Endothelial cell of umbilical vein (primary cell): ENCODE results near the gene CDH23.

ENCODE experiments used
- EZH2 ChIP-seq: IDR thresholded peaks from 2 replicates; pipeline ENCODE4 v1.6.1; 2012; ENCODE audit warnings: borderline replicate concordance, low read depth, mild to moderate bottlenecking, moderate library complexity, low read length, inconsistent platforms; ENCODE audit not compliant: severe bottlenecking
- MYC ChIP-seq: IDR thresholded peaks from one replicate; pipeline ENCODE4 v1.6.1; 2011; ENCODE audit warnings: mild to moderate bottlenecking, low read depth, low read length
- POLR2A ChIP-seq: IDR thresholded peaks from 2 replicates; pipeline ENCODE4 v1.6.1; 2012; ENCODE audit warnings: low read depth, mild to moderate bottlenecking, control low read depth, low read length
- POLR2AphosphoS5 ChIP-seq: IDR thresholded peaks from 2 replicates; pipeline ENCODE4 v1.6.1; 2012; ENCODE audit warnings: low read depth, mild to moderate bottlenecking, control low read depth, low read length, moderate library complexity; ENCODE audit not compliant: insufficient read depth
- TF ChIP-seq, protein P1 (sequence below), 2 donors: IDR thresholded peaks; 1 replicate in 1 of 2; 2 replicates in 1 of 2; pipeline ENCODE4 v1.5.1; 2011; ENCODE audit warnings: low read length in 2 of 2, mild to moderate bottlenecking in 2 of 2, moderate library complexity in 2 of 2, control low read depth in 1 of 2, inconsistent platforms in 1 of 2, low read depth in 1 of 2; ENCODE audit not compliant: insufficient read depth in 1 of 2; ENCODE audit errors: extremely low read depth in 1 of 2

DNA sequence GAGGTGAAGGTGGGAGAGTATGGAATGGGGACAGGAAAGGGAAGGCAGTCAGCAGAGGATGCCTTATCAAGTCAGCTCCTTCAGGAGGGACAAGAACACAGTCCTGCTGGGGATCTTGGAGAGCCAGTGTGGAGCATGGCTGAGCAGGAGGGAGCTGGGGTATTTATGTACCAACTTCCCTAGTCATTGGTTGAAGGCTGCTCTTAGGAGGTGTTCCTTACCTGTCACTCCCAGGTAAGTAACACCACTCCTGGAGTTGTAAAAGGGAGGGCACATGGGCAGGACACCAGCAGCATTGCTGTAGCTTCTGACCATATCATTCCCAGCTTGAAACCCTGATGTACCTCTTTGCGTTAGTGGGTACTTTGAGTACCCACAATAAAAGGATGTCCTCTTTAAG lies 47.9 kb upstream of the CDH23 start:
- TF ChIP-seq POLR2AphosphoS5 (no peak), POLR2A (no peak), EZH2 (no peak), MYC (no peak)
- TF ChIP-seq, protein P1, sequence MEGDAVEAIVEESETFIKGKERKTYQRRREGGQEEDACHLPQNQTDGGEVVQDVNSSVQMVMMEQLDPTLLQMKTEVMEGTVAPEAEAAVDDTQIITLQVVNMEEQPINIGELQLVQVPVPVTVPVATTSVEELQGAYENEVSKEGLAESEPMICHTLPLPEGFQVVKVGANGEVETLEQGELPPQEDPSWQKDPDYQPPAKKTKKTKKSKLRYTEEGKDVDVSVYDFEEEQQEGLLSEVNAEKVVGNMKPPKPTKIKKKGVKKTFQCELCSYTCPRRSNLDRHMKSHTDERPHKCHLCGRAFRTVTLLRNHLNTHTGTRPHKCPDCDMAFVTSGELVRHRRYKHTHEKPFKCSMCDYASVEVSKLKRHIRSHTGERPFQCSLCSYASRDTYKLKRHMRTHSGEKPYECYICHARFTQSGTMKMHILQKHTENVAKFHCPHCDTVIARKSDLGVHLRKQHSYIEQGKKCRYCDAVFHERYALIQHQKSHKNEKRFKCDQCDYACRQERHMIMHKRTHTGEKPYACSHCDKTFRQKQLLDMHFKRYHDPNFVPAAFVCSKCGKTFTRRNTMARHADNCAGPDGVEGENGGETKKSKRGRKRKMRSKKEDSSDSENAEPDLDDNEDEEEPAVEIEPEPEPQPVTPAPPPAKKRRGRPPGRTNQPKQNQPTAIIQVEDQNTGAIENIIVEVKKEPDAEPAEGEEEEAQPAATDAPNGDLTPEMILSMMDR (IDR thresholded peaks at IDR 0.05; ENCODE audit: extremely low read depth in 1 of 2, insufficient read depth in 1 of 2, low read depth in 1 of 2, low read length in 2 of 2), result no peak
